SK-N-SH treated with all-trans-retinoic acid at 6 μM for 48 hours (cell line): ENCODE measurements around the gene ANO10.
A peak's percentile ranks its signal among the peaks of the same experiment; 100 is the strongest.

Experiments used
- ATAC-seq: fragments of 200-7000 bp; cut with Tn5 transposase; 3 replicates; pipeline ENCODE4 v1.9.1; 2020; ENCODE audit warnings: mild to moderate bottlenecking, moderate library complexity
- ARNTL ChIP-seq: fragments of 450-650 bp; formaldehyde crosslinking; IDR thresholded peaks from 2 replicates; pipeline ENCODE4 v1.5.0; 2020; ENCODE audit warnings: low read depth, mild to moderate bottlenecking, moderate library complexity, borderline replicate concordance
- BACH2 ChIP-seq: fragments of 250-450 bp; sonication (Bioruptor Pico); IDR thresholded peaks from 2 replicates; pipeline ENCODE4 v1.9.0; 2021; ENCODE audit warnings: mild to moderate bottlenecking, borderline replicate concordance
- CREB5 ChIP-seq: fragments of 250-450 bp; sonication (Bioruptor Pico); IDR thresholded peaks from 2 replicates; pipeline ENCODE4 v1.5.1; 2020; ENCODE audit warnings: low read depth, mild to moderate bottlenecking, moderate library complexity
- CSDC2 ChIP-seq: fragments of 250-450 bp; sonication (Bioruptor Pico); IDR thresholded peaks from 2 replicates; pipeline ENCODE4 v1.5.0; 2020; ENCODE audit warnings: mild to moderate bottlenecking, moderate library complexity
- CSRNP3 ChIP-seq: fragments of 250-450 bp; sonication (Bioruptor Pico); IDR thresholded peaks from 2 replicates; pipeline ENCODE4 v1.5.1; 2021; ENCODE audit warnings: mild to moderate bottlenecking, moderate library complexity
- ESRRG ChIP-seq: fragments of 250-450 bp; sonication (Bioruptor Pico); IDR thresholded peaks from 2 replicates; pipeline ENCODE4 v1.6.1; 2021; ENCODE audit warnings: mild to moderate bottlenecking
- GLIS3 ChIP-seq: fragments of 250-450 bp; sonication (Bioruptor Pico); IDR thresholded peaks from 2 replicates; pipeline ENCODE4 v1.5.0; 2020; ENCODE audit warnings: mild to moderate bottlenecking, moderate library complexity
- ISL1 ChIP-seq: fragments of 250-450 bp; sonication (Bioruptor Pico); IDR thresholded peaks from 2 replicates; pipeline ENCODE4 v2.1.2; 2022; ENCODE audit warnings: mild to moderate bottlenecking, moderate library complexity
- OSR1 ChIP-seq: fragments of 250-450 bp; sonication (Bioruptor Pico); IDR thresholded peaks from 2 replicates; pipeline ENCODE4 v1.8.0; 2022; ENCODE audit warnings: moderate library complexity, mild to moderate bottlenecking, inconsistent platforms
- PATZ1 ChIP-seq: fragments of 250-450 bp; sonication (Bioruptor Pico); IDR thresholded peaks from 2 replicates; pipeline ENCODE4 v1.8.0; 2020; ENCODE audit warnings: mild to moderate bottlenecking, moderate library complexity, borderline replicate concordance
- POU6F1 ChIP-seq: fragments of 250-450 bp; sonication (Bioruptor Pico); IDR thresholded peaks from 2 replicates; pipeline ENCODE4 v1.8.0; 2021; ENCODE audit warnings: low read depth, mild to moderate bottlenecking, moderate library complexity, borderline replicate concordance
- PPARA ChIP-seq: fragments of 250-450 bp; sonication (Bioruptor Pico); IDR thresholded peaks from 2 replicates; pipeline ENCODE4 v1.5.0; 2020; ENCODE audit warnings: mild to moderate bottlenecking, borderline replicate concordance
- RARB ChIP-seq: fragments of 250-450 bp; sonication (Bioruptor Pico); IDR thresholded peaks from 2 replicates; pipeline ENCODE4 v1.8.0; 2021; ENCODE audit warnings: mild to moderate bottlenecking, moderate library complexity
- SNAI2 ChIP-seq: fragments of 250-450 bp; sonication (Bioruptor Pico); IDR thresholded peaks from 2 replicates; pipeline ENCODE4 v1.5.0; 2020; ENCODE audit warnings: mild to moderate bottlenecking, moderate library complexity
- TCF4 ChIP-seq: fragments of 250-450 bp; sonication (Bioruptor Pico); IDR thresholded peaks from 2 replicates; pipeline ENCODE4 v1.8.0; 2021; ENCODE audit warnings: mild to moderate bottlenecking, moderate library complexity, borderline replicate concordance
- TOX ChIP-seq: fragments of 250-450 bp; sonication (Bioruptor Pico); IDR thresholded peaks from 2 replicates; pipeline ENCODE4 v1.8.0; 2021; ENCODE audit warnings: mild to moderate bottlenecking, moderate library complexity, borderline replicate concordance
- TSHZ2 ChIP-seq: fragments of 250-450 bp; sonication (Bioruptor Pico); IDR thresholded peaks from 2 replicates; pipeline ENCODE4 v1.5.0; 2020; ENCODE audit warnings: mild to moderate bottlenecking, moderate library complexity
- ZC3H10 ChIP-seq: fragments of 250-450 bp; sonication (Bioruptor Pico); IDR thresholded peaks from 2 replicates; pipeline ENCODE4 v1.5.1; 2021; ENCODE audit warnings: mild to moderate bottlenecking, moderate library complexity
- ZFP3 ChIP-seq: fragments of 250-450 bp; sonication (Bioruptor Pico); IDR thresholded peaks from 2 replicates; pipeline ENCODE4 v1.5.0; 2020; ENCODE audit warnings: mild to moderate bottlenecking, moderate library complexity
- ZFP30 ChIP-seq: fragments of 450-650 bp; formaldehyde crosslinking; IDR thresholded peaks from 2 replicates; pipeline ENCODE4 v1.5.0; 2022; ENCODE audit warnings: mild to moderate bottlenecking, moderate library complexity
- ZNF565 ChIP-seq: fragments of 450-650 bp; formaldehyde crosslinking; conservative IDR thresholded peaks from 2 replicates; pipeline ENCODE4 v1.5.0; 2020; ENCODE audit warnings: low read depth, mild to moderate bottlenecking, moderate library complexity
- ZNF70 ChIP-seq: fragments of 450-650 bp; formaldehyde crosslinking; IDR thresholded peaks from 2 replicates; pipeline ENCODE4 v1.5.0; 2020; ENCODE audit warnings: mild to moderate bottlenecking, moderate library complexity
- ZNF8 ChIP-seq: fragments of 450-650 bp; formaldehyde crosslinking; IDR thresholded peaks from 2 replicates; pipeline ENCODE4 v1.5.0; 2020; ENCODE audit warnings: mild to moderate bottlenecking, moderate library complexity

The ANO10 gene

GRCh38 chr3:43328653-43329052 lies 293.2 kb downstream of the ANO10 start:
- TF ChIP-seq ZFP3 (CRISPR knock-in tag) (no peak), ZNF8 (CRISPR knock-in tag) (no peak), PATZ1 (no peak), ZC3H10 (CRISPR knock-in tag) (no peak)
- ATAC-seq, result 0 out of 3 replicates have a peak, but pooled peaks have one; percentile 21

- no peak for ATAC-seq
- TF ChIP-seq PPARA (CRISPR knock-in tag) (no peak), CSDC2 (CRISPR knock-in tag) (no peak), RARB (CRISPR knock-in tag) (no peak), OSR1 (CRISPR knock-in tag) (no peak), TSHZ2 (no peak), ZNF8 (CRISPR knock-in tag) (no peak), SNAI2 (no peak), ISL1 (CRISPR knock-in tag) (no peak), ARNTL (no peak), ESRRG (no peak), TCF4 (CRISPR knock-in tag) (no peak), ZFP3 (CRISPR knock-in tag) (no peak), ZNF565 (no peak), GLIS3 (no peak), BACH2 (CRISPR knock-in tag) (no peak), POU6F1 (CRISPR knock-in tag) (no peak), TOX (CRISPR knock-in tag) (no peak), CSRNP3 (no peak)
Observed at GRCh38 chr3:43327582-43327979, 294.2 kb downstream of the ANO10 start.

- no peak for ATAC-seq
- TF ChIP-seq ISL1 (CRISPR knock-in tag) (no peak), PPARA (CRISPR knock-in tag) (no peak), CREB5 (CRISPR knock-in tag) (no peak), ZNF8 (CRISPR knock-in tag) (no peak), ZNF565 (no peak), BACH2 (CRISPR knock-in tag) (no peak), SNAI2 (no peak), TCF4 (CRISPR knock-in tag) (no peak), CSRNP3 (no peak), ZNF70 (CRISPR knock-in tag) (no peak), CSDC2 (CRISPR knock-in tag) (no peak), TOX (CRISPR knock-in tag) (no peak), ZFP30 (CRISPR knock-in tag) (no peak), ZC3H10 (CRISPR knock-in tag) (no peak)
Observed at GRCh38 chr3:43326891-43327581, 294.8 kb downstream of the ANO10 start.
